HG02588 (cell line): Measurements from ENCODE around the gene GUCD1.
"Not testable (repeated sequence)": the region's sequence is repeated elsewhere in the genome, so short reads cannot be mapped to it uniquely, and the experiment has no call there.

Source experiments
- ATAC-seq: cut with Tn5 transposase; IDR thresholded peaks from one replicate; pipeline ENCODE4 v1.9.1; 2021; ENCODE audit warnings: mild to moderate bottlenecking, moderate library complexity; ENCODE audit not compliant: unreplicated experiment

Gene GUCD1

DNA sequence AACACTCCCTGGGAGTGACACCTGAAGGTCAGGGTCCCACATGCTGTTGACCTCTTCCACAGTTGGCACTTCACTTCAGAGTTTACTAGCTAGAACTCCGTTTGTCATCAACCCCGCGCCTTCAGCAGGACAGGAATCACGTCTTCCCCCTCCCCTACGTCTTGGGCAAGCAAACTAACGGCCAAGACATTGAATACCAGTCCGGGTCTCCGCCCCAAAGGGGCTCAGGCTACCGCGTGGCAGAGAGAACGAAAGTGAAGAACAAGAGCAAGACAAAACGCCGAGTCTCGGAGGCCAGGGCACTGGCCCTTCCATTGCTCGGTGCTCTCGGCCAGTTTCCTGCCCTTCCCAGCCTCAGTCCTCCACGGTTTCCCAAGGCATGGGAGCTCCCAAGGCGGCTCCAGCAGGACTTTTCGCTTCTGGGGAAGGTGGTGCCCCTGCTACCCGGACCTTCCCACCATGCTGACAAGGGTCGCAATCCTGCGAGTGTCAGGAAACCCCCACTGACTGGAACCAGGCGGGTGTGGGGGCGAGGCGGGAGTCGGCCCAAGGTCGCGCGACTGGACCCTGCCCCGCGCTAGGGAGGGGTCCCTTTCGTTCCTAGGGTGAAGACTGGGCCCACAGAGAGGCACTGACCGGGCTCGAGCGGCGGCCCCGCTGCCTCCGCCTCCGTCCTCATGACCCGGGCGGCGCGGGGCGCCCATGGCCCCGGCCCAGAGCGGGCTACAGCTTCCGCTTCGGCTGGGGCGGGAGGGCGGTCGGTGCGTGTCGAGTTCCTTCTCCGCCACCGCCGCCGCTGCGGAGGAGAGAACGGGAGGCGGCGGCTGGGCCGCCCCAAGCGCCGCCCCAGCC, at the start of gene GUCD1:
GUCD1 (minus strand) TSS at position 826 of the 852 bp plus-strand sequence; CDS start at position 679, 147 bp downstream.
- no peak for ATAC-seq

DNA sequence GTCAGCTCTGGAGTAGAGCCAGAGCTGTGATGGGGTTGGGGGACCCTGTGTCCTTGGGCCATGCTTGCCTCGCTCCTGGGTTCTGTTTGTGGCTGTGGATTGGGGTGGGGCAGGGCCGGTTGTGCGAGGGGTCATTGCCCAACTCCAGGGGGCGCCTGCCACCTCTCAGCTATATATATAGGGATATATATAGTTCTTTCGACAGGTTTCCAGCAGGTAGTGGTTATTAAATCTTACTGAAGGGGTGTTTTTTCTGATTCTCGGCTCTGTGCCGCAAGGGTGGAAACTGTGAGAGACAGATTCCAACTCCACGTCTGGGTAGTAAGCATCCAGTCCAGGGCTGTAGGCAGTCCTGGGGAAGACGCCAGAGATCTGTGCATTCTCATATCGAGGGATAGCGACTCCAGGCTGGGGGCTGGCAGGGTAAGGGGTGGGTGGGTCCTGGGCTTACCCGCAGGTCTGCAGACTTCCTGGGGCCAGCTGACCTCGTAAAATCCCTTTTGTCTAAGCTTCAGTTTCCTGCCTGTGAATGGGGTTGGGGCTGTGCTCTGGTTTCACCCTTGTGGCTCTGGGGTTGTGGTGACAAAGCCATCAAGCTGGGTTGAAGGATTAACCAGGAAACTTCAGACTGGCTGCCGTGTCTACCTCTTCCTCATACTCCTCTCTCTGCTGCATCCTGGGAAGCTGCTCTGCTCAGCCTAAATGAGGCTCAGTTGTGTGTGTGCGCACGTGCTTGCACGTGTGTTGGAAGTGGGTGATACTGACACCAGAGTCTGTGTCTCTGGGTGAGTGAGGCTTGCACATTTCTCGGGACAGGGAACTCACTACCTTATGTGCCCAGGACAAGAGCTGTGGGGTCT, 49.1 kb upstream of the GUCD1 start:
- not testable (repeated sequence) for ATAC-seq

- not testable (repeated sequence) for ATAC-seq
Observed at GRCh38 chr22:24602847-24603769, 48.2 kb upstream of the GUCD1 start, which contains the start of gene GGT1. TSS of gene GGT1 (plus strand) at chr22:24603193. CDS start at chr22:24611082, 7,889 bp downstream.

DNA sequence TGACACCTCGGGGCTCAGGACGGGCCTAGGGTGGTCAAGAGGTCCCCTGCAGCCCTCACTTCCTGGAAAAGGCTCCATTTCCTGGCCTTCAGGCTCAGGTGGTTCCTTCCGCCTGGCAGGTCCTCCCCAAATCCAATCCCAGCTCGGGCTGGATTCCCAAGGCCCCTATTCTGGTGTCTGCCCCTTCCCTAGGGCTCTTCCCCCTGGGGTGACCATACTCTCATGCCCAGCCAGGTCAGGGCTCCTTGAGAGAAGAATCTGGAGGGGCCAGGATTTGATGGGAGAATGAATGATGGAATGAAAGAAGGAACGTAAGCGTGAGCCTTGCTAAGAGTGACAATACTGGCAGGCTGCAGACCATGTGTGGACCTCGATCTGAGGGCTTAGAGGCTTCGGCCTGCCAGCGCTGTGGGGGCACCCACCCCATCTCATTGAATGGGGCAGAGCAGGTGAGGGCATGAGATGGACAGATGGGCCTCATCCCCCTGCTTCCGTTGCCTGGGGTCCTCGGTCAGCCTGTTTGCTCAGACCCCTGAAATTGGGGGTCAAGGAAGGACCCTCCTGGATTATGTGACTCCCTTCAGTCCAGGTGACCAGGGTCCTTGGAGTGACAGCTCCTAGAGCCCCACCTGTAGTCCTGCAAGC, 47.3 kb upstream of the GUCD1 start:
- ATAC-seq, result not testable (repeated sequence)

GRCh38 chr22:24601217-24602104, 46.5 kb upstream of the GUCD1 start:
- ATAC-seq, result no peak

DNA sequence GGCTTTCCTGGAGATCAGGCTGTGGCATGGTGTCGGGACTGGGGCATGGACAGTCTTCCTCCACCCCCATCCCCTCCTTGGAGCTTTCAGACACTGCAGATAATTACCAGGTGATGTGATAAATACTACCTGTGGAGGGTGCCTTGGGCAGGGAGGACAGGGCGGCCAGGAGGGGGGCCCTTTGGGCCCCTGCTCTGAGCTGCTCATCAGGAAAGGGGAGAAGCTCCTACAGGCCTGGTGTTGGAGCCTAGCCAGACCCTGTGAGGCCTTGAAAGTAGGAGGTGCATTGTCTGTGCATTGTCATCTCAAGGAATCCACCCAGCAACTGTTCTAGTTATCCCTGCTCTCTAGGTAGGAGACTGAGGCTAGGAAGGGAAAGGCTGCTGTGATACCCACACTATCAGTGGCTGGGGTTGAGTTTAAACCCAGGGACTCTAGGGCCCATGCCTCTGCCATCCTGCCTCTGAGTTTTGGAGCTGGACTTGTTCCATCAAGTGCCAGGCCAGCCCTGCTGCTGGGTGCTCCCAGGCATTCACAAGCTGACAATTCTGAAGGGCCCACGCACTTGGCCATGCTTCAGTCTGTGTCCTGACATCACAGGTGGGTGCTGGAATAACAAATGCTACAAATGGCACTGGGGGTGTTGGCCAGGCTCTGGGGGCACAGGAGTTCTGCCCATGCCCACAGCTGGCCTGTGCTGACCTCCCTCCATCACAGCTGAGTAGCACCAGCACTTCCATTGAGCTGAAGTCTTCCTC, 45.2 kb upstream of the GUCD1 start:
- ATAC-seq, result not testable (repeated sequence)

- ATAC-seq, result no peak
Observed at GRCh38 chr22:24599514-24599913, 44.6 kb upstream of the GUCD1 start.

GRCh38 chr22:24597076-24597475, 42.1 kb upstream of the GUCD1 start:
- not testable (repeated sequence) for ATAC-seq

- ATAC-seq, result no peak
Observed at GRCh38 chr22:24595863-24596262, 40.9 kb upstream of the GUCD1 start.

- ATAC-seq, result no peak
Observed at GRCh38 chr22:24595228-24595627, 40.3 kb upstream of the GUCD1 start.

- no peak for ATAC-seq
Observed at GRCh38 chr22:24594569-24595120, 39.7 kb upstream of the GUCD1 start.

GRCh38 chr22:24593836-24594568, 39.1 kb upstream of the GUCD1 start:
- ATAC-seq, result no peak

- ATAC-seq, result not testable (repeated sequence)
Observed at GRCh38 chr22:24593559-24593835, 38.6 kb upstream of the GUCD1 start.

GRCh38 chr22:24592851-24593558, 38.1 kb upstream of the GUCD1 start, which contains the start of gene LRRC75B:
TSS of gene LRRC75B (minus strand) at chr22:24593073. CDS start at chr22:24593039, 34 bp downstream.
- ATAC-seq, result peak; percentile 71

- ATAC-seq, result peak; percentile 25
Observed at GRCh38 chr22:24592058-24592850, 37.3 kb upstream of the GUCD1 start.

DNA sequence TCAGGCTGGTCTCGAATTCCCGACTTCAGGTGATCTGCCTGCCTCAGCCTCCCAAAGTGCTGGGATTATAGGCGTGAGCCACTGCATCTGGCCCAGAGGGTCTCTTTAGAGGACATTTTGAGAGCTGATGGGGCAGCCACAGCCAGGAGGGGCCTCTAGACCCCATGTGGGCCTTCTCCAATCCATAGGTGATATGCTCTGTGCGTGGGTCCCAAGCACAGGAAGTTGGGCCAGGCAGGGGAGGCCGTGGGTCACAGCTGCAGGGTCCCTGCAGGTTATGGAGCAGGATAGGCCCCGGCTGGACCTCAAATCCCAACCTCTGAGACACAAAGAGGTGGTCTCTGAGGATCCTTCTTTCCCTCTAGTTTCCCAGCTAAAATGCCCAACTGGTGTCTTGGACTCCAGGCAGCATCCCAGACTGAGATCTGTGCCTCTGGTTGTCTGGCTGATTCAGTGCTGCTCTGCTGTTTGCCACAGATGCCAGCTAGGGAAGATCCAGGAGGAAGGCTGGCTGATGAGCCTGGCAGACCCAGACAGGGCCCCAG, 36.4 kb upstream of the GUCD1 start:
- ATAC-seq, result no peak
